Adrenal gland (tissue), 12 donors: ENCODE measurements around the gene HEPN1. TPM values are rescaled to one million over a fixed set of nuclear protein-coding genes. Genes with fewer than 3 reads are reported as not detected.

ENCODE experiments used
- DNase-seq, 7 donors: peaks; one replicate each; pipeline ENCODE4 v3.0.0-alpha.2; 2019 to 2020
- H3K27ac ChIP-seq, 5 donors: fragments of 200-600 bp; sonication (generic) in 4 of 5; 1 replicate in 3 of 5; 2 replicates in 2 of 5; pipeline versions ENCODE4 v1.5.1 to v1.8.0; 2016 to 2020; ENCODE audit warnings: mild to moderate bottlenecking in 1 of 5
- H3K27me3 ChIP-seq: fragments of 200-600 bp; 2 replicates; pipeline ENCODE4 v1.8.0; 2021
- H3K36me3 ChIP-seq, 2 donors: fragments of 200-600 bp; replicated peaks in 1 of 2; 1 replicate in 1 of 2; 2 replicates in 1 of 2; pipeline versions ENCODE4 v1.5.1 to v1.8.0; 2018 to 2022
- H3K4me1 ChIP-seq, 2 donors: fragments of 200-600 bp; replicated peaks in 1 of 2; 1 replicate in 1 of 2; 2 replicates in 1 of 2; pipeline versions ENCODE4 v1.5.1 to v1.8.0; 2018 to 2021
- H3K4me3 ChIP-seq, 4 donors: fragments of 200-600 bp; sonication (generic) in 3 of 4; one replicate each; pipeline ENCODE4 v1.5.1; 2016 to 2018
- H3K9me3 ChIP-seq, 3 donors: fragments of 200-600 bp; sonication (generic) in 1 of 3; replicated peaks in 1 of 3; 1 replicate in 2 of 3; 2 replicates in 1 of 3; pipeline versions ENCODE4 v1.5.1 to v1.8.0; 2016 to 2021
- CTCF ChIP-seq, 6 experiments: fragments of 450-650 bp in 4 of 6; fragments of 200-600 bp in 2 of 6; sonication (generic) in 1 of 6; IDR thresholded peaks; 1 replicate in 5 of 6; 2 replicates in 1 of 6; pipeline versions ENCODE4 v1.5.1 to v1.8.0; 2016 to 2021; ENCODE audit warnings: antibody characterized with exemption in 6 of 6, mild to moderate bottlenecking in 2 of 6, moderate library complexity in 1 of 6
- POLR2A ChIP-seq, 2 donors: fragments of 450-650 bp; IDR thresholded peaks; one replicate each; pipeline ENCODE4 v1.6.1; 2017; ENCODE audit warnings: antibody characterized with exemption in 2 of 2, mild to moderate bottlenecking in 2 of 2, moderate library complexity in 1 of 2
- WGBS, 4 donors: extraction: QIAGEN DNeasy Blood & Tissue Kit in 2 of 4; methylation state at CpG; one replicate each; pipeline versions ENCODE4 v1.1.5 to v1.1.7; 2013 to 2017; 5-methylcytosine and 5-hydroxymethylcytosine counted together
- intact Hi-C, 2 donors: fragments of 100-400 bp; cut with DNase I; formaldehyde crosslinking; loops; one replicate each; pipeline versions ENCODE4 v1.14.1 to v1.15.0; 2022 to 2023
- polyA plus RNA-seq, 3 donors: library from polyadenylated mRNA; stranded (reverse); fragments of 200-250 nt in 2 of 3; fragments of 350-450 nt in 1 of 3; fragmentation: Illumina TruSeq in 1 of 3; extraction: RNeasy Lipid Tissue Mini Kit (QIAGEN cat#74804) in 1 of 3; gene quantifications; one replicate each; pipeline ENCODE4 v1.2.3, GENCODE V29; 2013 to 2014
- total RNA-seq, 9 donors: library from RNA; depleted of rRNA in 4 of 9; stranded (reverse); fragments of >200 nt in 4 of 9; fragments of 120-200 nt in 1 of 9; fragmentation: NEBNext Ultra II Directional in 1 of 9; extraction: Animal tissue kit (Norgen Biotek cat#: 25700) in 1 of 9; gene quantifications; one replicate each; pipeline versions ENCODE4 v1.1.0 to v1.2.4, GENCODE V29; 2013 to 2023
- donor health status: healthy with polysubstance abuse.
- donor health status: Bipolar disorder and iron deficiency.
- donor health status: DM: yes; HTN: yes; CAD: no.
- donor health status: DM: no; HTN: no; CAD: no.
- donor health status: DM: no; HTN: no; CAD: no.
- donor health status: DM: yes; HTN: yes; CAD: no.

Gene HEPN1
- total and polyA plus RNA-seq, 12 donors: 0.07 to 0.28 TPM; not detected in 10

GRCh38 chr11:124892750-124893454, 26.1 kb upstream of the HEPN1 start:
- peak in 2 of 7 donors; percentile 29 to 45 for DNase-seq
- H3K27me3 ChIP-seq: no peaks in the 10 kb centered on the region
- no peak overlapping the region for H3K4me3 ChIP-seq
- no peaks in the 10 kb centered on the region for H3K9me3 ChIP-seq
- intact Hi-C loops: no loop called here
- peaks cover 1 to 4% of the 10 kb centered on the region in 2 donors for H3K4me1 ChIP-seq
- TF ChIP-seq POLR2A (IDR thresholded peaks at IDR 0.05) (no peak), CTCF (IDR thresholded peaks at IDR 0.05) (no peak)
- H3K36me3 ChIP-seq: no peaks in the 10 kb centered on the region
- peak overlapping the region in 1 of 5 donors; percentile 38 for H3K27ac ChIP-seq
- WGBS, 4 donors: 71 to 84% (median 78%) methylated on average over 9 of the region's 9 CpGs

DNA sequence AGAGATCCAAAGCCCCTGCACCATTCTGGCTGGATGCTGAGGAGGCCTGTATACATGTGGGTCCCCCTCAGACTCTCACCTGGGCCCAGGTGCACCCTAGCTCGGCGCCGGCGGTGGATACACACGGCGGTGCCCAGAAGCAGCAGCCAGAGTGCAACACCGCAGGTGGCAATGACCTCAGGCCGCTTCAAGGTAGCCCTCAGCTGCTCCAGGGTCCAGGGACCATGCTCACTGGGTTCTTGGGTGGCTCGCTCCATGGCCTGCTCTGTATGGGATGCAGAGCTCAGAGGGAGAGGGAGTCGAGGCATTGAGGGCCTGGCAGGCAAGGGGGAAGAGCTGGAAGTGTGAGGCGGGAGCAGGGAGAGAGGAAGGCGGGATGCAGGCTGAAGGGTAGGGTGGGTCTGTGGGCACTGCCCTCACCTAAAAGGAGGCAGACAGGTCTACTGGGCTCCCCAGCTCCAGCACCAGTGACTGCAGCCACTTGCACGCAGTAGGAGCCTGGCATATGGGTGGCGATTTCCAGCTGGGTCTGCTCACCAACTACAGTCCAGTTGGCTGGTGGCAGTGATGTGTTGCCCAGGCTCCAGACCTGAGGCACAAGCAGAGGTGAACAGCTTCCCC, 25.2 kb upstream of the HEPN1 start:
- Histone ChIP-seq H3K9me3 (no peaks in the 10 kb centered on the region), H3K4me3 (no peak overlapping the region), H3K4me1 (peaks cover 7 to 11% of the 10 kb centered on the region in 2 donors), H3K27ac (peak overlapping the region in 1 of 5 donors; percentile 29), H3K36me3 (no peaks in the 10 kb centered on the region), H3K27me3 (no peaks in the 10 kb centered on the region)
- no peak for DNase-seq
- 82 to 88% (median 85%) methylated on average over 6 to 14 of the region's 14 CpGs for WGBS, 4 donors
- TF ChIP-seq POLR2A (IDR thresholded peaks at IDR 0.05) (no peak), CTCF (IDR thresholded peaks at IDR 0.05) (no peak)
- intact Hi-C loops: no loop called here

- Histone ChIP-seq H3K27ac (peak overlapping the region in 1 of 5 donors; percentile 91), H3K4me3 (no peak overlapping the region), H3K27me3 (no peaks in the 10 kb centered on the region), H3K4me1 (peaks cover 10 to 21% of the 10 kb centered on the region in 2 donors), H3K36me3 (no peaks in the 10 kb centered on the region), H3K9me3 (no peaks in the 10 kb centered on the region)
- intact Hi-C loops: no loop called here
- WGBS, 4 donors: 74 to 78% (median 77%) methylated on average over 4 of the region's 4 CpGs
- TF ChIP-seq POLR2A (IDR thresholded peaks at IDR 0.05) (no peak), CTCF (IDR thresholded peaks at IDR 0.05) (no peak)
- DNase-seq: no peak
These were observed 24.2 kb upstream of the HEPN1 start for GRCh38 chr11:124894606-124895430.

GRCh38 chr11:124895471-124895971, 23.5 kb upstream of the HEPN1 start:
- Histone ChIP-seq H3K4me1 (peaks cover 10 to 21% of the 10 kb centered on the region in 2 donors), H3K4me3 (no peak overlapping the region), H3K36me3 (no peaks in the 10 kb centered on the region), H3K27ac (peak overlapping the region in 1 of 5 donors; percentile 91), H3K27me3 (no peaks in the 10 kb centered on the region), H3K9me3 (no peaks in the 10 kb centered on the region)
- no peak for DNase-seq
- intact Hi-C loops: no loop called here
- WGBS, 4 donors: 71 to 89% (median 84%) methylated on average over 10 to 20 of the region's 20 CpGs
- TF ChIP-seq CTCF (IDR thresholded peaks at IDR 0.05): no peak
- TF ChIP-seq POLR2A (IDR thresholded peaks at IDR 0.05): no peak
